ENCODE measurements around the gene MTHFS. TPM values are rescaled to one million over a fixed set of nuclear protein-coding genes. Genes with fewer than 3 reads are reported as not detected.

The MTHFS gene
- polyA plus RNA-seq, 1 donor from 2014 or later = 9.0 TPM

- Histone ChIP-seq H4K20me1 (ENCODE audit: insufficient read depth) (no peaks in the 10 kb centered on the region), H3K36me3 (ENCODE audit: insufficient read depth, low read length) (no peaks in the 10 kb centered on the region), H2AFZ (ENCODE audit: low read depth, low read length) (no peak overlapping the region), H3K4me3 (ENCODE audit: low read length) (no peak overlapping the region), H3K9me3 (ENCODE audit: low read length) (no peaks in the 10 kb centered on the region), H3K27ac (ENCODE audit: low read length) (no peak overlapping the region), H3F3A (ENCODE audit: insufficient read depth, low read length, poor library complexity, severe bottlenecking) (no peaks in the 10 kb centered on the region), H3K27me3 (ENCODE audit: insufficient read depth, low read depth, low read length) (no peaks in the 10 kb centered on the region), H3K9ac (ENCODE audit: low read length) (no peak overlapping the region), H3K9me2 (ENCODE audit: insufficient read depth, low read length) (no peaks in the 10 kb centered on the region), H3K4me2 (ENCODE audit: low read length) (no peak overlapping the region), H3K79me2 (replicated peaks; ENCODE audit: insufficient read depth, low read length) (no peaks in the 10 kb centered on the region)
- no peak for TF ChIP-seq SMC3 (conservative IDR thresholded peaks at IDR 0.05; ENCODE audit: poor library complexity)
- no peak for TF ChIP-seq CTCF (IDR thresholded peaks at IDR 0.05; ENCODE audit: poor library complexity, severe bottlenecking)
- no peak for TF ChIP-seq TAF1 (IDR thresholded peaks at IDR 0.05; ENCODE audit: low read depth)
- no peak for TF ChIP-seq RAD21 (conservative IDR thresholded peaks at IDR 0.05)
- no peak for TF ChIP-seq MXI1 (conservative IDR thresholded peaks at IDR 0.05; ENCODE audit: poor library complexity, severe bottlenecking)
- TF ChIP-seq EP300 (conservative IDR thresholded peaks at IDR 0.05; ENCODE audit: poor library complexity, severe bottlenecking) = no peak
- TF ChIP-seq EZH2 (IDR thresholded peaks at IDR 0.05; ENCODE audit: borderline replicate concordance, insufficient read depth, low read length, poor library complexity, severe bottlenecking) = no peak
- no peak for TF ChIP-seq POLR2AphosphoS5 (IDR thresholded peaks at IDR 0.05)
- no peak for TF ChIP-seq REST (IDR thresholded peaks at IDR 0.05; ENCODE audit: borderline replicate concordance)
These were observed 7.5 kb upstream of the MTHFS start for GRCh38 chr15:79904271-79904670.

- Histone ChIP-seq H3K36me3 (ENCODE audit: insufficient read depth, low read length) (no peaks in the 10 kb centered on the region), H3K4me3 (ENCODE audit: low read length) (no peak overlapping the region), H3K9ac (ENCODE audit: low read length) (no peak overlapping the region), H4K20me1 (ENCODE audit: insufficient read depth) (no peaks in the 10 kb centered on the region), H3K9me3 (ENCODE audit: low read length) (no peaks in the 10 kb centered on the region), H3K27me3 (ENCODE audit: insufficient read depth, low read depth, low read length) (no peaks in the 10 kb centered on the region), H3K79me2 (replicated peaks; ENCODE audit: insufficient read depth, low read length) (no peaks in the 10 kb centered on the region), H3F3A (ENCODE audit: insufficient read depth, low read length, poor library complexity, severe bottlenecking) (no peaks in the 10 kb centered on the region), H2AFZ (ENCODE audit: low read depth, low read length) (no peak overlapping the region), H3K9me2 (ENCODE audit: insufficient read depth, low read length) (no peaks in the 10 kb centered on the region), H3K4me2 (ENCODE audit: low read length) (no peak overlapping the region), H3K27ac (ENCODE audit: low read length) (no peak overlapping the region)
- TF ChIP-seq EP300 (conservative IDR thresholded peaks at IDR 0.05; ENCODE audit: poor library complexity, severe bottlenecking) (no peak), REST (IDR thresholded peaks at IDR 0.05; ENCODE audit: borderline replicate concordance) (no peak), MXI1 (conservative IDR thresholded peaks at IDR 0.05; ENCODE audit: poor library complexity, severe bottlenecking) (no peak), POLR2AphosphoS5 (IDR thresholded peaks at IDR 0.05) (no peak), EZH2 (IDR thresholded peaks at IDR 0.05; ENCODE audit: borderline replicate concordance, insufficient read depth, low read length, poor library complexity, severe bottlenecking) (no peak), CTCF (IDR thresholded peaks at IDR 0.05; ENCODE audit: poor library complexity, severe bottlenecking) (no peak), SMC3 (conservative IDR thresholded peaks at IDR 0.05; ENCODE audit: poor library complexity) (no peak), RAD21 (conservative IDR thresholded peaks at IDR 0.05) (no peak), TAF1 (IDR thresholded peaks at IDR 0.05; ENCODE audit: low read depth) (no peak)
These were observed 6.8 kb upstream of the MTHFS start for GRCh38 chr15:79903626-79904025.
